HepG2 (cell line): ENCODE results near the gene UQCRC2. TPM values are rescaled to one million over a fixed set of nuclear protein-coding genes. Genes with fewer than 3 reads are reported as not detected.

Experiments used
- AFF4 ChIP-seq: sonication (generic); formaldehyde crosslinking; IDR thresholded peaks from 2 replicates; pipeline ENCODE4 v1.4.0; 2020; ENCODE audit warnings: missing genetic modification reagents
- AGO1 ChIP-seq: fragments of 200-400 bp; formaldehyde crosslinking; IDR thresholded peaks from 2 replicates; pipeline ENCODE4 v1.6.1; 2017; ENCODE audit warnings: mild to moderate bottlenecking, low read depth, low read length, moderate library complexity; ENCODE audit not compliant: poor library complexity, severe bottlenecking
- ATAD3A ChIP-seq: sonication (generic); formaldehyde crosslinking; IDR thresholded peaks from 2 replicates; pipeline ENCODE4 v1.4.0; 2020; ENCODE audit warnings: missing genetic modification reagents
- CEBPG ChIP-seq: IDR thresholded peaks from 2 replicates; pipeline ENCODE4 v1.6.1; 2016
- HINFP ChIP-seq: sonication (generic); formaldehyde crosslinking; IDR thresholded peaks from 2 replicates; pipeline ENCODE4 v1.4.0; 2020; ENCODE audit warnings: low read depth, mild to moderate bottlenecking, missing genetic modification reagents
- HNRNPL ChIP-seq: fragments of 200-400 bp; formaldehyde crosslinking; IDR thresholded peaks from 2 replicates; pipeline ENCODE4 v1.6.1; 2017; ENCODE audit warnings: mild to moderate bottlenecking, low read depth, low read length
- NKX3-1 ChIP-seq: sonication (generic); formaldehyde crosslinking; IDR thresholded peaks from 2 replicates; pipeline ENCODE4 v1.5.0; 2020; ENCODE audit warnings: missing genetic modification reagents
- SAP130 ChIP-seq: IDR thresholded peaks from 2 replicates; pipeline ENCODE4 v1.6.1; 2016; ENCODE audit warnings: low read depth
- ZNF33A ChIP-seq: sonication (generic); formaldehyde crosslinking; IDR thresholded peaks from 2 replicates; pipeline ENCODE4 v1.5.1; 2020; ENCODE audit warnings: missing genetic modification reagents, mild to moderate bottlenecking, moderate library complexity, borderline replicate concordance
- ZNF407 ChIP-seq: sonication (generic); formaldehyde crosslinking; IDR thresholded peaks from one replicate; pipeline ENCODE4 v1.5.1; 2020; ENCODE audit warnings: mild to moderate bottlenecking, missing genetic modification reagents; ENCODE audit errors: not compliant biosample characterization
- ZNF576 ChIP-seq: sonication (generic); formaldehyde crosslinking; IDR thresholded peaks from 2 replicates; pipeline ENCODE4 v1.4.0; 2020; ENCODE audit warnings: mild to moderate bottlenecking, missing genetic modification reagents
- polyA plus RNA-seq, 8 experiments: library from polyadenylated mRNA; depleted of rRNA in 3 of 8; stranded (reverse) in 7 of 8; unstranded in 1 of 8; fragments of >200 nt; fragmentation: Illumina TruSeq in 4 of 8; extraction: Trizol in 4 of 8; gene quantifications; 2 replicates each; pipeline versions ENCODE4 v1.2.1 to v1.2.3, GENCODE V29; 2011 to 2016; ENCODE audit warnings: low read depth in 4 of 8, missing spikeins in 1 of 8, mixed read lengths in 1 of 8; ENCODE audit not compliant: insufficient read depth in 1 of 8
- total RNA-seq, 5 experiments: library from RNA; depleted of rRNA; stranded (reverse); fragments of >200 nt; fragmentation: Illumina TruSeq; extraction: Trizol; gene quantifications; 2 replicates each; pipeline ENCODE4 v1.2.3, GENCODE V29; 2016; ENCODE audit warnings: low read depth in 1 of 5
- TF ChIP-seq, protein P1 (sequence below): fragments of 450-650 bp; IDR thresholded peaks from 2 replicates; pipeline ENCODE4 v1.6.1; 2016

The UQCRC2 gene
- total and polyA plus RNA-seq, 2 of the 13 experiments (the other 11 are each of a cell fraction or from before 2014, with no cell fraction given): 442 to 536 TPM

DNA sequence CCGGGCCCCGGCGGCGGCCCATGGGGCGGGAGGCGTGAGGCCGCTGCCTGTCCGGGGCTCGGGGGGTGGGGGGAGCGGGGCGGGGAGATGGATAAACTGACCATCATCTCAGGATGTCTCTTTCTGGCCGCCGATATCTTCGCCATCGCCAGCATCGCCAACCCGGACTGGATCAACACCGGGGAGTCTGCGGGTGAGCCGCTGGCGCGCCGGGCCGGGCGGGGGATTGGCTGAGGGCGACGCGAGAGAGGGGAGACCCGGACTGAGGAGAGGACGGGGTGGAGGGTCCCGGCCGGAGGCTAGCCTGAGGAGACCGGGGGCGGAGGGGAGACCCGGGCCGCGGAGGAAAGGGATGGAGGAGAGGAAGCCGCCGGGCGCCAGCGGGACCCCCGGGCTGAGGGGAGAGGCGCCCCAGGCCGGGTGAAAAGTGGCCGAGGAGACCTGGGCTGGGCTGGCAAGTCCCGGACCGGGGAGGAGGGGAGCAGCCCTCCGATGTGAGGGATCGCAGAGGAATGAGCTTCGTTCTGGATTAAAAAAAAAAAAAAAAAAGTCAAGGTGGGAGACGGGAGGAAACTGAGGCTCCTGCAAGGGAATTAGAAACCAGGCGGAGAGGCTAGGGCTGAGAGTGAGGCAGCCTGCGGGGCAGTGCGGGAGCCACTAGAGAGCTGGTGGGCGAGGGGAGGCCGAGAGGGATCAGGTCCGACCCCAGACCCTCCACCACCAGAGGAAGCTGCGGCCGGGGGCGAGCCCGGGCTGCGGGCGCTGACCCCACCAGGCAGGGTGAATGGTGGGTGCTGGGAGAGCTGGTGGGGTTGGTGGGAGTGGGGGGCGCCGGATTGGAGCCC lies 55.3 kb downstream of the UQCRC2 start (continued):
- TF ChIP-seq ZNF407 (CRISPR knock-in tag) (no peak), NKX3-1 (CRISPR knock-in tag) (no peak), ZNF33A (CRISPR knock-in tag) (no peak), ZNF576 (CRISPR knock-in tag) (no peak), SAP130 (CRISPR knock-in tag) (no peak; the same call in none of the 2 replicates), HINFP (no peak), AGO1 (no peak), CEBPG (CRISPR knock-in tag) (no peak), ATAD3A (CRISPR knock-in tag) (no peak), AFF4 (CRISPR knock-in tag) (no peak), HNRNPL (no peak)
- TF ChIP-seq, protein P1, sequence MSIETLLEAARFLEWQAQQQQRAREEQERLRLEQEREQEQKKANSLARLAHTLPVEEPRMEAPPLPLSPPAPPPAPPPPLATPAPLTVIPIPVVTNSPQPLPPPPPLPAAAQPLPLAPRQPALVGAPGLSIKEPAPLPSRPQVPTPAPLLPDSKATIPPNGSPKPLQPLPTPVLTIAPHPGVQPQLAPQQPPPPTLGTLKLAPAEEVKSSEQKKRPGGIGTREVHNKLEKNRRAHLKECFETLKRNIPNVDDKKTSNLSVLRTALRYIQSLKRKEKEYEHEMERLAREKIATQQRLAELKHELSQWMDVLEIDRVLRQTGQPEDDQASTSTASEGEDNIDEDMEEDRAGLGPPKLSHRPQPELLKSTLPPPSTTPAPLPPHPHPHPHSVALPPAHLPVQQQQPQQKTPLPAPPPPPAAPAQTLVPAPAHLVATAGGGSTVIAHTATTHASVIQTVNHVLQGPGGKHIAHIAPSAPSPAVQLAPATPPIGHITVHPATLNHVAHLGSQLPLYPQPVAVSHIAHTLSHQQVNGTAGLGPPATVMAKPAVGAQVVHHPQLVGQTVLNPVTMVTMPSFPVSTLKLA: no peak
